Natural killer cell (primary cell): Measurements from ENCODE around the gene GRIFIN. TPM values are rescaled to one million over a fixed set of nuclear protein-coding genes. Genes with fewer than 3 reads are reported as not detected.

Source experiments
- ATAC-seq, 3 donors: fragments of 150-1000 bp in 2 of 3; fragments of 200-7000 bp in 1 of 3; cut with Tn5 transposase; 1 replicate in 1 of 3; 2 replicates in 2 of 3; pipeline ENCODE4 v1.10.0; 2021; ENCODE audit warnings: mild to moderate bottlenecking in 2 of 3, moderate library complexity in 2 of 3
- DNase-seq, 2 donors: peaks; one replicate each; pipeline versions ENCODE4 v3.0.0 to v3.0.0-alpha.2; 2013 to 2021; ENCODE audit warnings: mixed read lengths in 1 of 2
- H3K27ac ChIP-seq: one replicate; pipeline ENCODE4 v1.5.1; 2013; ENCODE audit warnings: mild to moderate bottlenecking, low read length
- H3K27me3 ChIP-seq: one replicate; pipeline ENCODE4 v1.6.1; 2013; ENCODE audit warnings: low read length; ENCODE audit not compliant: control insufficient read depth, insufficient read depth
- H3K36me3 ChIP-seq: one replicate; pipeline ENCODE4 v1.6.1; 2013; ENCODE audit warnings: low read length; ENCODE audit not compliant: control insufficient read depth, insufficient read depth
- H3K4me1 ChIP-seq: one replicate; pipeline ENCODE4 v1.6.1; 2013; ENCODE audit warnings: low read length; ENCODE audit not compliant: control insufficient read depth, insufficient read depth
- H3K4me3 ChIP-seq: one replicate; pipeline ENCODE4 v1.5.1; 2013; ENCODE audit warnings: low read length
- H3K9me3 ChIP-seq: one replicate; pipeline ENCODE4 v1.6.1; 2013; ENCODE audit warnings: low read length; ENCODE audit not compliant: control insufficient read depth, insufficient read depth
- H3K27ac Mint-ChIP-seq, 2 donors: one replicate each; pipeline ENCODE4 v1.8.0; 2022; ENCODE audit warnings: mild to moderate bottlenecking in 2 of 2, mixed read lengths in 2 of 2, moderate library complexity in 1 of 2
- H3K27me3 Mint-ChIP-seq, 2 donors: one replicate each; pipeline ENCODE4 v1.8.0; 2022; ENCODE audit warnings: low read depth in 2 of 2, mixed read lengths in 2 of 2
- H3K36me3 Mint-ChIP-seq: one replicate; pipeline ENCODE4 v1.8.0; 2022; ENCODE audit warnings: mixed read lengths
- H3K4me1 Mint-ChIP-seq, 2 donors: one replicate each; pipeline ENCODE4 v1.8.0; 2022; ENCODE audit warnings: mixed read lengths in 2 of 2
- H3K4me3 Mint-ChIP-seq: one replicate; pipeline ENCODE4 v1.8.0; 2022; ENCODE audit warnings: mild to moderate bottlenecking, moderate library complexity, mixed read lengths
- H3K9me3 Mint-ChIP-seq, 2 donors: one replicate each; pipeline ENCODE4 v1.8.0; 2022; ENCODE audit warnings: mixed read lengths in 2 of 2
- WGBS: methylation state at CpG from one replicate; pipeline ENCODE4 v1.1.7; 2013; ENCODE audit warnings: missing lambda C conversion rate; ENCODE audit not compliant: insufficient coverage; 5-methylcytosine and 5-hydroxymethylcytosine counted together
- intact Hi-C: fragments of 100-400 bp; cut with micrococcal nuclease; formaldehyde crosslinking; loops from one replicate; pipeline ENCODE4 v1.14.2; 2022
- total RNA-seq, 4 donors: library from RNA; stranded (reverse); fragments of 120-200 nt in 1 of 4; gene quantifications; one replicate each; pipeline versions ENCODE4 v1.2.3 to v1.2.4, GENCODE V29; 2013 to 2022
- TF ChIP-seq, protein P1 (sequence below): fragments of 200-600 bp; IDR thresholded peaks from one replicate; pipeline ENCODE4 v1.8.0; 2022; ENCODE audit warnings: antibody characterized with exemption

GRIFIN gene
- total RNA-seq, 3 donors from 2014 or later (not counting 1 experiment from before 2014, with no cell fraction given) = not detected

DNA sequence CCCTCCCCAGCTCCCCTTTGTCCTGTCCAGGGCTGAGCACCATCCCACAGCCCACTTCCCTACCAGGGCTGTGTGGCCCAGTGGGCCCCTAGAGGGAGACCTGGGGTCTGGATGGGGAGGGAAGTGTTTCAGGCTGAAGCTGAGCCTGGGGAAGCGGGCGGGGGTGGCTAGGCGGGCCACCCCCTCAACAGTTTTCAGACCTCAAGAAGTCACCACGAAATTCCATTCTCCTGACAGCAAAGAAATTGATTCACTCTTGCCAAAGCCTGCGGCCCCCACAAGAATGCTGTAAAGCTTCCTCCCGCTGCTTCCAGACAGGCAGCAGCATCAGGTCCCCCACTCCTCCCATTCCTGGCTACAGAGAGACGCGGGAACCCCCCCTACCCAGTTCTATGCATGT, 40.8 kb upstream of the GRIFIN start:
- H3K27ac ChIP-seq = no peak overlapping the region
- TF ChIP-seq, protein P1, sequence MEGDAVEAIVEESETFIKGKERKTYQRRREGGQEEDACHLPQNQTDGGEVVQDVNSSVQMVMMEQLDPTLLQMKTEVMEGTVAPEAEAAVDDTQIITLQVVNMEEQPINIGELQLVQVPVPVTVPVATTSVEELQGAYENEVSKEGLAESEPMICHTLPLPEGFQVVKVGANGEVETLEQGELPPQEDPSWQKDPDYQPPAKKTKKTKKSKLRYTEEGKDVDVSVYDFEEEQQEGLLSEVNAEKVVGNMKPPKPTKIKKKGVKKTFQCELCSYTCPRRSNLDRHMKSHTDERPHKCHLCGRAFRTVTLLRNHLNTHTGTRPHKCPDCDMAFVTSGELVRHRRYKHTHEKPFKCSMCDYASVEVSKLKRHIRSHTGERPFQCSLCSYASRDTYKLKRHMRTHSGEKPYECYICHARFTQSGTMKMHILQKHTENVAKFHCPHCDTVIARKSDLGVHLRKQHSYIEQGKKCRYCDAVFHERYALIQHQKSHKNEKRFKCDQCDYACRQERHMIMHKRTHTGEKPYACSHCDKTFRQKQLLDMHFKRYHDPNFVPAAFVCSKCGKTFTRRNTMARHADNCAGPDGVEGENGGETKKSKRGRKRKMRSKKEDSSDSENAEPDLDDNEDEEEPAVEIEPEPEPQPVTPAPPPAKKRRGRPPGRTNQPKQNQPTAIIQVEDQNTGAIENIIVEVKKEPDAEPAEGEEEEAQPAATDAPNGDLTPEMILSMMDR = no peak
- no peaks in the 10 kb centered on the region for H3K27me3 ChIP-seq
- H3K27ac Mint-ChIP-seq = peak overlapping the region in 1 of 2 donors; percentile 75
- DNase-seq = no peak
- ATAC-seq = no peak
- H3K9me3 ChIP-seq = no peaks in the 10 kb centered on the region
- WGBS = 81% methylated on average over 8 of the region's 8 CpGs
- H3K4me1 Mint-ChIP-seq = peaks cover 23 to 41% of the 10 kb centered on the region in 2 donors
- no peaks in the 10 kb centered on the region for H3K9me3 Mint-ChIP-seq
- no peaks in the 10 kb centered on the region for H3K27me3 Mint-ChIP-seq
- H3K36me3 Mint-ChIP-seq = no peaks in the 10 kb centered on the region
- intact Hi-C loops = no loop called here
- H3K4me3 Mint-ChIP-seq = no peak overlapping the region
- H3K36me3 ChIP-seq = no peaks in the 10 kb centered on the region
- H3K4me3 ChIP-seq = no peak overlapping the region
- peaks cover 43% of the 10 kb centered on the region for H3K4me1 ChIP-seq

DNA sequence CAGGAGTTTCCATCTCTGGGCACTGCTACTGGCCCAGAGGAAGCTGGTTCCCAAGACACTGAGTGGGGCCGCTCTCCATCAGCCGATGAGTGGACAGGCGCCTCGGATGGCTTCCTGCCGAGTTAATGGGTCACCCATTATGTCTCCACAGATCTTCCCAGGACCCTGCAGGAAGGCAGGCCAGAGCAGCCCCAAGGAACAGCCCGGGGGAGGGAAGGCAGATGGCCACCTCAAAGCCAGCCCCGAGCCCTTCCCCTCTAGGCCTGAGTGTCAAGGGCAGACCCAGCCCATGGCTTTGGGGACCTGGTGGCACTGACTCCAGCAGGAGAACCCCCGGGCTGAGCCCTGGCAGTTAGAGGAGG, 40.0 kb upstream of the GRIFIN start:
- peaks cover 20 to 43% of the 10 kb centered on the region in 2 donors for H3K4me1 Mint-ChIP-seq
- H3K9me3 Mint-ChIP-seq = no peaks in the 10 kb centered on the region
- TF ChIP-seq, protein P1 = no peak
- no peaks in the 10 kb centered on the region for H3K27me3 Mint-ChIP-seq
- Histone ChIP-seq H3K27ac (no peak overlapping the region), H3K4me3 (no peak overlapping the region), H3K9me3 (no peaks in the 10 kb centered on the region), H3K4me1 (peaks cover 43% of the 10 kb centered on the region), H3K36me3 (no peaks in the 10 kb centered on the region), H3K27me3 (no peaks in the 10 kb centered on the region)
- H3K36me3 Mint-ChIP-seq = no peaks in the 10 kb centered on the region
- H3K27ac Mint-ChIP-seq = no peak overlapping the region
- intact Hi-C loops = no loop called here
- no peak for ATAC-seq
- H3K4me3 Mint-ChIP-seq = no peak overlapping the region
- 97% methylated on average over 8 of the region's 8 CpGs for WGBS
- no peak for DNase-seq

DNA sequence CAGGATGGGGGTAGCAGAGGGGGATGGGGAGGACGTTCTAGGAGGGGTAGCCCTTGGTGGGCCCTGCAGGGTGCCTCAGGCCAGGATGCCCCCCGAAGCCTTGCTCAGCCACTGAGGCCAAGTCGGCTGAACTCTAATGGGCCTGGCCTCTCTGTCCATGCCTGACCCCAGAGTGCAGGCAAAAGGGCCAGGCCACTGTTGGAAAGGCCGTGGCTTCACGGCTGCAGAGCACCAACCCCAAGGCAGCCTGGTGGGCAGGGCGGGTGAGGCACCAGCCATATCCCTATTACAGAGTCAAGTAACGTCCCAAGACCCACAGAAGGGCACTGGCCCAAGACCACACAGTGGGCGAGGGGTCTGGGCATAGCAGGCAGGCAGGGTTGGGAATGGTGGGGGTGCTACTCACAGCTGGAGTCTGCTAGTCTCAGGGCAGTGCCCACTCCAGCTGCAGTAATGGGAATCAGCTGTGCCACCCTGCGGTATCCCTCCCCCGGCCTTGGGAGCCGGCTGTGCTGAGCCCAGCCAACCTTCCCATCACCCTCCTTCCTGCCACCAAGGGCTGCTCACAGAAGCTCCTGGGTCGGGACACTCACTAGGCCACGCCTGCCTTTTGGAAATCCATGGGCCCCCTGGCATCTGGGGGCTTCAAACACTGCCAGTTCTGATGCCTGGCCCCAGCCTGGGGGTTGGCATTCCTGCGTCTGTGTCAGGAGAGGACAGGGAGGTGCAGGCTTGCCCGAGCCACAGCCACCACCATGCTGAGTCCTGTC, 39.4 kb upstream of the GRIFIN start:
- DNase-seq (no peak), ATAC-seq (no peak)
- intact Hi-C loops = no loop called here
- H3K27me3 Mint-ChIP-seq = no peaks in the 10 kb centered on the region
- WGBS = 94% methylated on average over 15 of the region's 15 CpGs
- no peak overlapping the region for H3K27ac ChIP-seq
- TF ChIP-seq, protein P1 = no peak
- H3K9me3 Mint-ChIP-seq = no peaks in the 10 kb centered on the region
- peaks cover 48% of the 10 kb centered on the region for H3K4me1 ChIP-seq
- H3K36me3 Mint-ChIP-seq = no peaks in the 10 kb centered on the region
- no peak overlapping the region for H3K4me3 ChIP-seq
- no peaks in the 10 kb centered on the region for H3K27me3 ChIP-seq
- H3K27ac Mint-ChIP-seq = no peak overlapping the region
- H3K4me1 Mint-ChIP-seq = peaks cover 19 to 48% of the 10 kb centered on the region in 2 donors
- H3K9me3 ChIP-seq = no peaks in the 10 kb centered on the region
- no peak overlapping the region for H3K4me3 Mint-ChIP-seq
- H3K36me3 ChIP-seq = no peaks in the 10 kb centered on the region
